SU-DHL-6 (cell line): ENCODE measurements around the gene SLC35F4.

Experiments
- CTCF ChIP-seq: fragments of 200-600 bp; sonication (generic); IDR thresholded peaks from one replicate; pipeline ENCODE4 v1.5.1; 2017; ENCODE audit warnings: antibody characterized with exemption, mild to moderate bottlenecking, low read length, moderate library complexity; ENCODE audit not compliant: insufficient read depth, poor library complexity, severe bottlenecking
- EZH2phosphoT487 ChIP-seq: fragments of 200-600 bp; sonication (generic), shearing (Covaris generic); conservative IDR thresholded peaks from 2 replicates; pipeline ENCODE4 v1.6.1; 2018; ENCODE audit warnings: mild to moderate bottlenecking, antibody characterized with exemption, low read length, moderate library complexity, mixed read lengths

DNA sequence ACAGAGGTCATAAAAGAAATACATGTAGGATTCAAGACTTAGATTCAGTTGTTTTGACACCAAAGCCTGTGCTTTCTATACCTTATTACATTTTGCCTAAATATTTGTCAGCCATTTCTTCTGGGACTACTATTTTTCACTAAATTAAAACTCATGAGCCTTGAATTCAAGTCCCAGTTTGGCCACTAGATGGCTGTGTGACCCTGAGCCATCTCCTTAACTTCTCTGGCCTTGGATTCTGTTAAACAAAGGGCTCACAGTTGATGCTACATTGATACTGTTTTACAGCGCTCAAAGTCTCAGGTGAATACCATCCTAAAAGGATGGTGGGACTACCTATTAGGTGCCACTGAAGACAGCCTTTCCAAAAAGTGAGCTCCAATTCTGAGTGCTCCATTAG lies 332.7 kb downstream of the SLC35F4 start:
- peak; percentile 59 for TF ChIP-seq CTCF
- TF ChIP-seq EZH2phosphoT487: no peak
